Measurements from ENCODE around the gene CHRM3. TPM values are rescaled to one million over a fixed set of nuclear protein-coding genes. Genes with fewer than 3 reads are reported as not detected.
"Not testable (repeated sequence)": the region's sequence is repeated elsewhere in the genome, so short reads cannot be mapped to it uniquely, and the experiment has no call there.

Gene CHRM3
- total RNA-seq, 4 donors from 2014 or later: 0.07 to 0.55 (median 0.07) TPM; not detected in 1

DNA sequence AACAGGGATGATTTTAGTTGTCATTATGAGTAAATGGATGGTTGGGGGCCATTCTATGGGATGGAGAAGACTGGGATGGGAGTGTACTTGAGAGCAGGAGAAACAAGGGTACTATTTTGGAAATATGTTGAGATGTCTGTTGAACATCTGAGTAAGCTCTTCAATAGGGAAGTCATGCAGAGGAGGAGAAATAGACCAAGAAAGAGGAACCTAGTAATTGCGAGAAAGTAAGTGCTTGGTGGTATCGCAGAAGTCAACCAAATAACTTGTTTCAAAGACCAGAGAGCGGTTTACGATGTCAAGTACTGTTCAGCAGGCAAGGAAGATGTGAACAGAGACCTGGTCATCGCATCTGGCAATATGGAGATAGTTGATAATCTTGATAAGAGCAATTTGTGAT, 22.4 kb upstream of the CHRM3 start:
- ATAC-seq (no peak), DNase-seq (no peak)
- no peak overlapping the region for H3K27ac ChIP-seq
- in situ Hi-C loops (cut with MboI; ENCODE audit: low sequenced_read_pairs in 4 of 4): no loop called here
- H3K4me3 ChIP-seq: no peak overlapping the region
- intact Hi-C loops (cut with DNase I; ENCODE audit: low total_unique reads): no loop called here
- no peaks in the 10 kb centered on the region for H3K4me1 ChIP-seq
- TF ChIP-seq POLR2A (IDR thresholded peaks at IDR 0.05) (no peak), CTCF (IDR thresholded peaks at IDR 0.05 in 4 of 5, conservative IDR thresholded peaks at IDR 0.05 in 1 of 5) (no peak)
- no peaks in the 10 kb centered on the region for H3K27me3 ChIP-seq
- no peaks in the 10 kb centered on the region for H3K36me3 ChIP-seq
- no peaks in the 10 kb centered on the region for H3K9me3 ChIP-seq

DNA sequence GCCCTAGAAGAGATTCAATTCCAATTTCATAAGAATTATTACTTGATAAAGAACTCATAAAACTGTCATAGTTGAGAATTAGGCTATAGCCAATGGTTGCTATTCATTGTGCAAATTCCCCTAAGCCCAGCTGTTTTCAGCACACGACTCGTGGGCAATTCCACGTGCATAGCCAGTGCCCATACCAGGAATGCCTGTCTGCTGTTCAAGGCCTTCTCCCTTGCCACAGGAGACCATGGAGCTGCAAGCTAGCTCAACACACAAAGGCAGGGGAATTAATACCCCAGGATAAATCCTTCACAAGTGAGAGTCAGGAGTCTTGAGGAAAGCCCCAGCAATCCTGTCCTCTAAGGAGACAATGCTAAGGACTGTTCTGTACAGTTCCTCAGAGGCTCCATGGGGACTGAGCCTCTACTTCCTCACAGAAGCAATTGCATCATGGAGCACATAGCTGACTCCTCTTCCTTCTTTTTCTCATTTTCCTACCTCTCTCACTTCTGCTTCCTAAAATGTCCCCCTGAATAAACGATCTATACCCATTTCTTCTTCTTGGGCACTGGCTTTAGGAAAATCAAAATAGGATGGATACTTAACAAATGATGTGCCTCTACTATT, 19.1 kb upstream of the CHRM3 start:
- in situ Hi-C loops (cut with MboI; ENCODE audit: low sequenced_read_pairs in 4 of 4) (no loop called here), intact Hi-C loops (cut with DNase I; ENCODE audit: low total_unique reads) (no loop called here)
- no peaks in the 10 kb centered on the region for H3K27me3 ChIP-seq
- DNase-seq: no peak
- ATAC-seq: no peak
- H3K4me1 ChIP-seq: no peaks in the 10 kb centered on the region
- no peak overlapping the region for H3K4me3 ChIP-seq
- no peak overlapping the region for H3K27ac ChIP-seq
- no peaks in the 10 kb centered on the region for H3K36me3 ChIP-seq
- TF ChIP-seq POLR2A (IDR thresholded peaks at IDR 0.05) (no peak), CTCF (IDR thresholded peaks at IDR 0.05 in 4 of 5, conservative IDR thresholded peaks at IDR 0.05 in 1 of 5) (no peak)
- no peaks in the 10 kb centered on the region for H3K9me3 ChIP-seq

DNA sequence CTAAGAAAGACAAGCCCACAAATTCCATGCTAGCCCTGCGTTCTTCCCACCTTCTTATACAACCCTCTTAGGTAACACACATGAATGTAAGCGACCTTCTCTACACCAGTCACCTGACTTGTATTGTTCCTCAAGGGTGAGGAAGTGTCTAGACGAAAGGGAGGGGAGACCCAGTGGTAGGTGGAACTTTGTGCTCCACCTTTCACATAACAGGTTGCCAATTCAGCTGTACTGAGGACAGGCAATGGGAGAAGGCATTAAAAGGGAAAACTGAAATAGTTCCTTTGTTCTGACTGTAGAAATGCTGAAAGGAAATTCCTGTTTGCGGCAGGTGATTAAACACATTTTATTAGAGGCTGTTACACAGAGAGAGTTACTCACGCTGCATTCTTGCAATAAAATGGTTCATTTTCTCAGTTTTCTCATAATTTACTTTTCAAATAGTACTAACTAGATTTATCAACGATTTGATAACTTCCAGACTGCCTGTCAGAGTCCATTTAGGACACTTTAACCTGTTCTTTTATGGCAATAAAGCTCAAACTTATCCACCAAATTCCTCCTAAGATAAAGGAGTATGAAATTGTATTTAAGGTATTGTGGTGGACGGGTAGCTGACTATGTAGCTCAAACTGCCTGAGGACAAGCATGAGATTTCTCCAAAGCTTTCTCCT, 17.8 kb upstream of the CHRM3 start:
- ATAC-seq (no peak), DNase-seq (no peak)
- Histone ChIP-seq H3K4me3 (no peak overlapping the region), H3K4me1 (no peaks in the 10 kb centered on the region), H3K36me3 (no peaks in the 10 kb centered on the region), H3K27me3 (no peaks in the 10 kb centered on the region), H3K27ac (no peak overlapping the region), H3K9me3 (no peaks in the 10 kb centered on the region)
- TF ChIP-seq CTCF (IDR thresholded peaks at IDR 0.05 in 4 of 5, conservative IDR thresholded peaks at IDR 0.05 in 1 of 5): no peak
- no peak for TF ChIP-seq POLR2A (IDR thresholded peaks at IDR 0.05)
- intact Hi-C loops (cut with DNase I; ENCODE audit: low total_unique reads): no loop called here
- in situ Hi-C loops (cut with MboI; ENCODE audit: low sequenced_read_pairs in 4 of 4): no loop called here

DNA sequence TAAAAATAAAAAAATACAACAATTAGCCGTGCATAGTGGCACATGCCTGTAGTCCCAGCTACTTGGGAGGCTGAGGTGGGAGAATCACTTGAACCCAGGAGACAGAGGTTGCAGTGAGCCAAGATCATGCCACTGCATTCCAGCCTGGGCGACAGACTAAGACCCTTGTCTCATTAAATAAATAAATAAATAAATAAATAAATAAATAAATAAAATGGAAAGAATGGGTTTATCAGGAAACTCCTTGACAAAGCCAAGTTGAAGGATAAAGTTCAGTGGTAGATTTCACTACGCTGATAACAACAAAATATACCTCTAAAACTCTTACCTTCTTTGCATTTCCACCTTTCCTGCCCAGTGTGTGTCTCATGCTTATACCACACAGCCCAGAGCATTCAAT, 15.5 kb upstream of the CHRM3 start:
- ATAC-seq; DNase-seq; H3K4me3 ChIP-seq; H3K36me3 ChIP-seq; H3K9me3 ChIP-seq; in situ Hi-C loops (cut with MboI; ENCODE audit: low sequenced_read_pairs in 4 of 4); H3K27ac ChIP-seq; intact Hi-C loops (cut with DNase I; ENCODE audit: low total_unique reads); H3K27me3 ChIP-seq; H3K4me1 ChIP-seq: not testable (repeated sequence)

GRCh38 chr1:239382666-239383065, 3.7 kb upstream of the CHRM3 start:
- ATAC-seq (no peak), DNase-seq (no peak)
- in situ Hi-C loops (cut with MboI; ENCODE audit: low sequenced_read_pairs in 4 of 4) (no loop called here), intact Hi-C loops (cut with DNase I; ENCODE audit: low total_unique reads) (no loop called here)
- Histone ChIP-seq H3K36me3 (no peaks in the 10 kb centered on the region), H3K9me3 (no peaks in the 10 kb centered on the region), H3K4me3 (no peak overlapping the region), H3K27me3 (peaks cover 8 to 20% (median 14%) of the 10 kb centered on the region in 3 donors), H3K4me1 (no peaks in the 10 kb centered on the region), H3K27ac (no peak overlapping the region)
- TF ChIP-seq POLR2A (IDR thresholded peaks at IDR 0.05) (no peak), CTCF (IDR thresholded peaks at IDR 0.05 in 4 of 5, conservative IDR thresholded peaks at IDR 0.05 in 1 of 5) (no peak)
